ENCODE results near the gene KLF7. TPM values are rescaled to one million over a fixed set of nuclear protein-coding genes. Genes with fewer than 3 reads are reported as not detected.

The KLF7 gene
- total RNA-seq, 1 donor: 31.1 TPM

DNA sequence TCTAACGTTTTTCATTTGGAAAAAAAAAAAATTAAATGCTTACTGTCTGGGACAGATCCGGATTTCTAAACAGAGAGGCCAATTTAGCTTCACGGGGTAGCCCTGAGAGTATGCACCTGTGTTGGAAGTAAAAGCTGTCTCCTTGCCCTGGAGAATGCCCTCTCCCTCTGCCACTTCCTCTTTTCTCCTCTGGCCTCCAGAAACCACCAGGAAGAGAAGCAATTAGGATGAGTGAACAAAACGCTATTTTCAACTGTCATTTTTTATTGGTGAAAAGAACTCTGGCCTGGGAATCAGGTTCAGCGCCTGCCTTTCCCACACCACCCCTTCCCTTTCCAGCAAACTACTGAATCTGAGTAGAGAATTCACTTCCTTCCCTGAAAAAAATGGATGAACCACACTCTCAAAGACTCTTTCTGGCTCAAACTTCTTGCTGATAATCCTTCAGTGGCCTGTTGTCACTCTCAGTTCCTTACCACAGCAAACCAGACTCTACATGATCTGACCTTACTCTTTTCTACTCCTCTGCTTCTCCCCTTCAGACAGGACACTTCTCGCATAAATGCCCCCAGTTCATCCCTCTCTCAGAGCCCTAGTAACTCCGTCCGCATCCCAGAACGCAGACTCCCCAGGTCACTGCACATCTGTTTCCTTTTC lies 29.8 kb downstream of the KLF7 start:
- DNase-seq (ENCODE audit: insufficient read length, low spot score, missing footprints): peak; percentile 46
- H3K27ac ChIP-seq (ENCODE audit: low read depth, low read length): peak overlapping the region; percentile 75
- H3K27me3 ChIP-seq (ENCODE audit: insufficient read depth, low read length): no peaks in the 10 kb centered on the region

DNA sequence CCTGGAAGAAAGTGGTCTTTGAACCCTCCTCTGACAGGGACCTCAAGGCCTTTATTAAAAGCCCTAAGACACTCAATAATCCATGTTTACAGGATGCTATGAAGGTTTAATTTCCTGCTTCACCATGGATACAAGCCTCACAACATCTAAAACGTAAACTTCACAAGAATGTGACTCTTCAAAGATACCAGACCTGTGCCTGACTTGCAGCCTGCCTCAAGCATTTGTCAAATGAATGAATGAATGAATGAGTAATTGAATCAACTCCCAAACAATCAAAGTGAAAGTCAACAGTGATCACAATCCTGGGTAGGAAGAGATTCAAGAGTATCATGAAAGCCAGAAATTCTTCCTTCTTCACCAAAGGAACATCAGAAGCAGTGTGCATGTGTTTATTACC lies 30.4 kb downstream of the KLF7 start:
- H2AFZ ChIP-seq (ENCODE audit: low read length): no peak overlapping the region
- H4K20me1 ChIP-seq (ENCODE audit: insufficient read depth, low read length): peaks cover 72% of the 10 kb centered on the region
- H3K4me2 ChIP-seq (ENCODE audit: insufficient read depth, low read length): no peak overlapping the region
- no peak overlapping the region for H3K4me3 ChIP-seq (ENCODE audit: insufficient read depth, low read length)
- peak overlapping the region; percentile 75 for H3K27ac ChIP-seq (ENCODE audit: low read depth, low read length)
- DNase-seq (ENCODE audit: insufficient read length, low spot score, missing footprints): no peak
- H3K27me3 ChIP-seq (ENCODE audit: insufficient read depth, low read length): no peaks in the 10 kb centered on the region
- peaks cover 97% of the 10 kb centered on the region for H3K79me2 ChIP-seq (ENCODE audit: insufficient read depth, low read length)
- no peaks in the 10 kb centered on the region for H3K9me3 ChIP-seq (ENCODE audit: low read depth, low read length)
- H3K36me3 ChIP-seq (ENCODE audit: insufficient read depth, low read length): no peaks in the 10 kb centered on the region
- TF ChIP-seq, protein P1, sequence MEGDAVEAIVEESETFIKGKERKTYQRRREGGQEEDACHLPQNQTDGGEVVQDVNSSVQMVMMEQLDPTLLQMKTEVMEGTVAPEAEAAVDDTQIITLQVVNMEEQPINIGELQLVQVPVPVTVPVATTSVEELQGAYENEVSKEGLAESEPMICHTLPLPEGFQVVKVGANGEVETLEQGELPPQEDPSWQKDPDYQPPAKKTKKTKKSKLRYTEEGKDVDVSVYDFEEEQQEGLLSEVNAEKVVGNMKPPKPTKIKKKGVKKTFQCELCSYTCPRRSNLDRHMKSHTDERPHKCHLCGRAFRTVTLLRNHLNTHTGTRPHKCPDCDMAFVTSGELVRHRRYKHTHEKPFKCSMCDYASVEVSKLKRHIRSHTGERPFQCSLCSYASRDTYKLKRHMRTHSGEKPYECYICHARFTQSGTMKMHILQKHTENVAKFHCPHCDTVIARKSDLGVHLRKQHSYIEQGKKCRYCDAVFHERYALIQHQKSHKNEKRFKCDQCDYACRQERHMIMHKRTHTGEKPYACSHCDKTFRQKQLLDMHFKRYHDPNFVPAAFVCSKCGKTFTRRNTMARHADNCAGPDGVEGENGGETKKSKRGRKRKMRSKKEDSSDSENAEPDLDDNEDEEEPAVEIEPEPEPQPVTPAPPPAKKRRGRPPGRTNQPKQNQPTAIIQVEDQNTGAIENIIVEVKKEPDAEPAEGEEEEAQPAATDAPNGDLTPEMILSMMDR (IDR thresholded peaks at IDR 0.05; ENCODE audit: extremely low read depth, low read depth, low read length): no peak
- peaks cover 49% of the 10 kb centered on the region for H3K4me1 ChIP-seq (ENCODE audit: insufficient read depth, low read length)

More for the DNA sequence above, 29.8 kb downstream of the KLF7 start:
- peaks cover 97% of the 10 kb centered on the region for H3K79me2 ChIP-seq (ENCODE audit: insufficient read depth, low read length)
- H4K20me1 ChIP-seq (ENCODE audit: insufficient read depth, low read length): peaks cover 74% of the 10 kb centered on the region
- TF ChIP-seq, protein P1 (IDR thresholded peaks at IDR 0.05; ENCODE audit: extremely low read depth, low read depth, low read length): no peak
- H3K4me3 ChIP-seq (ENCODE audit: insufficient read depth, low read length): no peak overlapping the region
- peak overlapping the region; percentile 5 for H3K4me2 ChIP-seq (ENCODE audit: insufficient read depth, low read length)
- peaks cover 49% of the 10 kb centered on the region for H3K4me1 ChIP-seq (ENCODE audit: insufficient read depth, low read length)
- H2AFZ ChIP-seq (ENCODE audit: low read length): no peak overlapping the region
- no peaks in the 10 kb centered on the region for H3K36me3 ChIP-seq (ENCODE audit: insufficient read depth, low read length)
- no peaks in the 10 kb centered on the region for H3K9me3 ChIP-seq (ENCODE audit: low read depth, low read length)

DNA sequence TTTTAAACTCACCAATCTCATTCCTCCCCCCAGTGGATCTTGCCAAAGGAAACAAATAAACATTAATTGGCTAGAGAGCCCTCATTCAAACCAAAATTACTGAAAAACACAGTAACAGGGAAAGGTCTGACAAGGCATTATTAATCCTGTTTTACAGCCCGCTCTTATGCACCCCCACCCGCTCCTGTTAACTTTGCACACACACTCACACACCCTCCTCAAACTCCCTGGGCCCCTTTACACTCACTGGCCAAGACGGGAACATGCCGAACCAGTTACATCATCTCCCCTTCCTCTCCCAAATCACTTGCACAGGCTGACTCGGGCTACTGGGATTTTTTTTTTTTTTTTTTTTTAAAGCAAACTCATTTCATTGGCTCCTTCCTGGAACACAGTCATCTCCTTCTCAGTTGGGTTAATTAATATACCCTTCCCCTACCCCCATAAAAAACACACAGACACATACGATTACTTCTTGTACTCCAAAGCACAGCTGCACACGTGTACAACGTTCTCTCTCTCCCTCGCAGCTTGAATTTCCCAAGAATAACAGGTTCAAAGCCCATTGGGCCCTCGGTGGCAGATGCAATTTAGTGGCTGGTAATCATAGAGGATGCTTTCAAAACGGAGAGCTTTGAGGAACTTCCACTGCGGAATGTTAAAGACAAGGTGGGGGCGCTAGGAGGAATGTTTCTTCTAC lies 31.8 kb downstream of the KLF7 start:
- Histone ChIP-seq H3K79me2 (ENCODE audit: insufficient read depth, low read length) (peaks cover 99% of the 10 kb centered on the region), H3K9me3 (ENCODE audit: low read depth, low read length) (no peaks in the 10 kb centered on the region), H3K4me1 (ENCODE audit: insufficient read depth, low read length) (peaks cover 49% of the 10 kb centered on the region), H3K4me3 (ENCODE audit: insufficient read depth, low read length) (peak overlapping the region; percentile 40), H3K4me2 (ENCODE audit: insufficient read depth, low read length) (peak overlapping the region; percentile 74), H4K20me1 (ENCODE audit: insufficient read depth, low read length) (peaks cover 72% of the 10 kb centered on the region), H2AFZ (ENCODE audit: low read length) (no peak overlapping the region), H3K27me3 (ENCODE audit: insufficient read depth, low read length) (no peaks in the 10 kb centered on the region), H3K27ac (ENCODE audit: low read depth, low read length) (peak overlapping the region; percentile 75), H3K36me3 (ENCODE audit: insufficient read depth, low read length) (no peaks in the 10 kb centered on the region)
- TF ChIP-seq, protein P1 (IDR thresholded peaks at IDR 0.05; ENCODE audit: extremely low read depth, low read depth, low read length): no peak
- DNase-seq (ENCODE audit: insufficient read length, low spot score, missing footprints): peak; percentile 78

DNA sequence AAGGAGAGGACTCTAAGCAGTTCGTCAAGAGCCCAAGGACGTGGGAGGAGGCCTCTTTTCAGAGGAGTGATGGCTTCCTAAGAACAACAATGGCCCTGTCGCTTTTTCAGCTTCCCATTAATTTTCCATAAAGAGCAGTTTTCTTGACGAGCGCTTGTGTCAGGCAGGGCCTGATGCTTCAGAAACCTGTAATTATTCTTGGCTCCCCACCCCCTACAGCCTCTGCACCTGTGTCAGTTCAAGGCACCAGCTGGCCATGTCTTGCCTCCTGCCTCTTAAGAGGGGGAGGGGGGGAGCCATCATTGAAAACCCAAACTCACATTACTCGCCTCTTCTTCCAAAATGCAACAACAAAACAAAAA lies 32.3 kb downstream of the KLF7 start:
- no peak overlapping the region for H3K4me3 ChIP-seq (ENCODE audit: insufficient read depth, low read length)
- peak overlapping the region; percentile 75 for H3K27ac ChIP-seq (ENCODE audit: low read depth, low read length)
- DNase-seq (ENCODE audit: insufficient read length, low spot score, missing footprints): no peak
- H3K4me2 ChIP-seq (ENCODE audit: insufficient read depth, low read length): peak overlapping the region; percentile 74
- H3K9me3 ChIP-seq (ENCODE audit: low read depth, low read length): no peaks in the 10 kb centered on the region
- H3K27me3 ChIP-seq (ENCODE audit: insufficient read depth, low read length): no peaks in the 10 kb centered on the region
- peaks cover 49% of the 10 kb centered on the region for H3K4me1 ChIP-seq (ENCODE audit: insufficient read depth, low read length)
- H3K79me2 ChIP-seq (ENCODE audit: insufficient read depth, low read length): peaks cover 99% of the 10 kb centered on the region
- TF ChIP-seq, protein P1 (IDR thresholded peaks at IDR 0.05; ENCODE audit: extremely low read depth, low read depth, low read length): no peak
- no peak overlapping the region for H2AFZ ChIP-seq (ENCODE audit: low read length)
- no peaks in the 10 kb centered on the region for H3K36me3 ChIP-seq (ENCODE audit: insufficient read depth, low read length)
- H4K20me1 ChIP-seq (ENCODE audit: insufficient read depth, low read length): peaks cover 74% of the 10 kb centered on the region

Data from osteoblast (primary cell).